Measurements from ENCODE around the gene TDRD1. TPM values are rescaled to one million over a fixed set of nuclear protein-coding genes. Genes with fewer than 3 reads are reported as not detected.

The TDRD1 gene
- total and polyA plus RNA-seq, 10 of the 15 experiments (the other 5 are each of a cell fraction or from before 2014, with no cell fraction given): 0.03 to 0.04 TPM; not detected in 8

GRCh38 chr10:114271779-114272167, 92.6 kb downstream of the TDRD1 start:
- no peak overlapping the region for H3K9ac ChIP-seq (ENCODE audit: control insufficient read depth, insufficient read depth, low read length)
- H2AFZ ChIP-seq (ENCODE audit: control insufficient read depth, low read depth, low read length): no peak overlapping the region
- peaks cover 0 to 4% of the 10 kb centered on the region in 2 experiments for H3K27me3 ChIP-seq (replicated peaks in 1 of 2; ENCODE audit: control insufficient read depth in 2 of 2, insufficient read depth in 2 of 2, low read length in 1 of 2)
- CTCF ChIA-PET: no interaction called here
- ATAC-seq (no peak), FAIRE-seq (no peak), DNase-seq (ENCODE audit: low read depth, low spot score) (no peak)
- H3K4me3 ChIP-seq: no peak overlapping the region
- RAD21 ChIA-PET (ENCODE audit: unreplicated experiment): no interaction called here
- no peaks in the 10 kb centered on the region for H3K9me3 ChIP-seq (replicated peaks; ENCODE audit: control insufficient read depth, insufficient read depth, low read length)
- H4K20me1 ChIP-seq (ENCODE audit: control insufficient read depth, insufficient read depth): no peaks in the 10 kb centered on the region
- no peaks in the 10 kb centered on the region for H3K79me2 ChIP-seq (ENCODE audit: control insufficient read depth, insufficient read depth, low read length)
- 38% methylated on average over 4 of the region's 4 CpGs for WGBS (ENCODE audit: insufficient coverage, insufficient replicate concordance, low lambda C conversion rate, missing lambda C conversion rate)
- H3K4me2 ChIP-seq (ENCODE audit: control insufficient read depth, insufficient read depth): no peak overlapping the region
- BruUV-seq (replicated peaks): no TSS peak
- no peaks in the 10 kb centered on the region for H3K36me3 ChIP-seq (ENCODE audit: control insufficient read depth in 2 of 2, insufficient read depth in 2 of 2, low read length in 1 of 2)
- SMC1A ChIA-PET (ENCODE audit: uncharacterized antibody, unreplicated experiment): no interaction called here
- no peaks in the 10 kb centered on the region for H3K4me1 ChIP-seq (ENCODE audit: control insufficient read depth, insufficient read depth, low read length)
- POLR2A ChIA-PET: no interaction called here
- no peak for TF ChIP-seq BACH1 (IDR thresholded peaks at IDR 0.05; ENCODE audit: borderline replicate concordance)
- no peak for TF ChIP-seq RCOR1 (conservative IDR thresholded peaks at IDR 0.05; ENCODE audit: low read depth, low read length)
- no peak for TF ChIP-seq ETV6 (conservative IDR thresholded peaks at IDR 0.05 in 1 of 2, IDR thresholded peaks at IDR 0.05 in 1 of 2; ENCODE audit: borderline replicate concordance in 1 of 2, low read depth in 1 of 2)
- TF ChIP-seq EP300 (IDR thresholded peaks at IDR 0.05; ENCODE audit: borderline replicate concordance in 1 of 2, control insufficient read depth in 1 of 2, low read depth in 2 of 2, low read length in 2 of 2): no peak
- no peak for TF ChIP-seq CHD4 (IDR thresholded peaks at IDR 0.05)
- TF ChIP-seq ASH2L (IDR thresholded peaks at IDR 0.05; ENCODE audit: borderline replicate concordance, low read depth): no peak
- TF ChIP-seq FOXM1 (IDR thresholded peaks at IDR 0.05; ENCODE audit: low read depth, low read length): no peak
- TF ChIP-seq BCL3 (IDR thresholded peaks at IDR 0.05; ENCODE audit: borderline replicate concordance, insufficient read depth, low read depth, low read length, poor library complexity, severe bottlenecking): no peak
- TF ChIP-seq, protein P1, sequence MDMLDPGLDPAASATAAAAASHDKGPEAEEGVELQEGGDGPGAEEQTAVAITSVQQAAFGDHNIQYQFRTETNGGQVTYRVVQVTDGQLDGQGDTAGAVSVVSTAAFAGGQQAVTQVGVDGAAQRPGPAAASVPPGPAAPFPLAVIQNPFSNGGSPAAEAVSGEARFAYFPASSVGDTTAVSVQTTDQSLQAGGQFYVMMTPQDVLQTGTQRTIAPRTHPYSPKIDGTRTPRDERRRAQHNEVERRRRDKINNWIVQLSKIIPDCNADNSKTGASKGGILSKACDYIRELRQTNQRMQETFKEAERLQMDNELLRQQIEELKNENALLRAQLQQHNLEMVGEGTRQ (IDR thresholded peaks at IDR 0.05; ENCODE audit: borderline replicate concordance, low read depth, low read length): no peak
- TF ChIP-seq, protein P2, sequence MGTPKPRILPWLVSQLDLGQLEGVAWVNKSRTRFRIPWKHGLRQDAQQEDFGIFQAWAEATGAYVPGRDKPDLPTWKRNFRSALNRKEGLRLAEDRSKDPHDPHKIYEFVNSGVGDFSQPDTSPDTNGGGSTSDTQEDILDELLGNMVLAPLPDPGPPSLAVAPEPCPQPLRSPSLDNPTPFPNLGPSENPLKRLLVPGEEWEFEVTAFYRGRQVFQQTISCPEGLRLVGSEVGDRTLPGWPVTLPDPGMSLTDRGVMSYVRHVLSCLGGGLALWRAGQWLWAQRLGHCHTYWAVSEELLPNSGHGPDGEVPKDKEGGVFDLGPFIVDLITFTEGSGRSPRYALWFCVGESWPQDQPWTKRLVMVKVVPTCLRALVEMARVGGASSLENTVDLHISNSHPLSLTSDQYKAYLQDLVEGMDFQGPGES (IDR thresholded peaks at IDR 0.05): no peak
- no peak for TF ChIP-seq MXI1 (IDR thresholded peaks at IDR 0.05; ENCODE audit: low read depth, low read length)
- TF ChIP-seq TCF12 (IDR thresholded peaks at IDR 0.05; ENCODE audit: low read depth, low read length): no peak
- no peak for TF ChIP-seq BCL11A (IDR thresholded peaks at IDR 0.05; ENCODE audit: low read depth, low read length)
- TF ChIP-seq ELK1 (IDR thresholded peaks at IDR 0.05; ENCODE audit: low read depth, low read length): no peak
- H3K27ac ChIP-seq (ENCODE audit: control insufficient read depth, insufficient read depth): no peak overlapping the region
- in situ Hi-C loops (cut with MboI) (no loop called here), intact Hi-C loops (cut with micrococcal nuclease; ENCODE audit: unreplicated experiment) (no loop called here)
